Left lobe of liver (tissue), 2 donors: ENCODE measurements around the gene RGMA. TPM values are rescaled to one million over a fixed set of nuclear protein-coding genes. Genes with fewer than 3 reads are reported as not detected.
A peak's percentile ranks its signal among the peaks of the same experiment; 100 is the strongest.
"Not testable (repeated sequence)": the region's sequence is repeated elsewhere in the genome, so short reads cannot be mapped to it uniquely, and the experiment has no call there.

Experiments
- ATAC-seq: fragments of 200-7000 bp; cut with Tn5 transposase; one replicate; pipeline ENCODE4 v1.9.1; 2020; ENCODE audit warnings: mild to moderate bottlenecking, moderate library complexity
- DNase-seq: peaks from one replicate; pipeline ENCODE4 v3.0.0-alpha.2; 2020; ENCODE audit warnings: low spot score
- total RNA-seq: library from RNA; stranded (reverse); gene quantifications from one replicate; pipeline ENCODE4 v1.2.1, GENCODE V29; 2021
- donor health status: DM: no; HTN: no; CAD: no; lungs with moderate emphysema.
- donor health status: DM: no; HTN: yes; CAD: no.

RGMA gene
- total RNA-seq, 1 donor from 2014 or later = 0.33 TPM

DNA sequence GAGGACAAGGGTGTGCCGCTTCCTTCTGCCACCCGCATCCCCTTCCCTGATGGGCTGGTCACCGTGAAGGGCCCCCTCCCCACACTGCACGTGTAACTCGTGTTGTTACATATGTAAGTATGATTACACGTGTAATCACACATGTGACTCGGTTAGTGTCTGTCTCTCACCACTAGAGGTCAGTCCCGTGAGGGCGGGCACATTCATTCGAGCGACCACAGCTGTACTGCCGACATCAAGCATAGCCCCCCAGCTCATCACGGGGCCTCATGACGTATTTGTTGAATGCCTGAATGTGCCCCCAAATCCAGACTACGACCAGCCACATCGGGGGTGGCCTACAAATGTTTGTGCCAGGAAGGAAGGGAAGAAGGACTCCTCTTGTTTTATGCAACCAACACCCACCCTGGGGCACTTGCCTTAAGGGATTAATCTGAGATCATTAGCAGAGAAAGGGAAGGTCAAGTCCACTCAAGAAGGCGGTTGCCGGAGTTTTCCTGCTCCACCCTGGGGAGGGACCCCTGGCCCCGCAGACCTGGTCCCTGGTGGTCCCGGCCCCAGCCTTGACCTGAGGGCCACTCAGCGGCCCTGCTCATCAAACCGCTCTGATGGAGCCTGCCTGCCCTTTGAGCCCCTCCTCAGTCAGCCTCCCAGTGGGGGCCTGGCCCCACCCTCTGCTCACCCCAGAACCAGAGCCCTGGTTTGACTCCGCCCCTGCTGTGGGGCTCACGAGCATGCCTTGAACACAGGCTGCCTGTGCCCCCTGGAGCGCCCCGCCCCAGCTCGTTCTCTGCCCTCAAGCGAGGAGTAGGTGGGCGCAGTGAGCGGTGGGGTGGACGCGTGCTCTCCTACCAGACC is 52.8 kb downstream of the RGMA start:
- DNase-seq (no peak), ATAC-seq (peak; percentile 81)

- ATAC-seq (no peak), DNase-seq (no peak)
Measured at GRCh38 chr15:93035092-93035915, 53.7 kb downstream of the RGMA start.

- DNase-seq = no peak
- no peak for ATAC-seq
Measured at GRCh38 chr15:93034512-93034911, 54.5 kb downstream of the RGMA start.

DNA sequence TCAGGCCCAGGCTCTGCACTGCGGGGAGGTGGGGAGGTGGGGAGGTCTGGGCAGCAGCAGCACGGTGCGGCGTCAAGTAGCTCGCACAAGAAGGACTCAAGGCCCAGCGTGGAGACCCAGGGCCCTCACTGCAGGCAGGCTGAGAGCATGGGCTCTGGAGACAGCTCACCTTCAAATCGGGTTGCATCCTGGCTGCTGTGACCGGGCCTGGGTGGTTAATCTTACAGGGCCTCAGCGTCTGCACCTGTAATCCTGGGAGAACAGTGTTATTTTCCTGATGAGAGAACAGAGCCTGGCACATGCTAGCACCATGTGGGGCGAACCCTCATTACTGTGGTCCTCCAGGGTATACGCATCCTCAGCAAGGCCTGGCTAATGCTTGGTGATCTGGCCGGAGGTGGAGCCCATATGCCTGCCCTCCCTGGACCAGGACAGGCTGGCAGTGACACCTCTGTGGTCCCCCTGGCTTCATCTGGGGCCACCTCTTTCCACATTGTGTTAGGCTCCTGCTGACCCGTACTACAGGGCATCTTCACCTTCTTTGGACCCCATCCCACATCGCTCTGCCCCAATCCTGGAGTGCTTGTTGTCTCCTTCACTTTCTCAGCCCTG is 55.5 kb downstream of the RGMA start:
- ATAC-seq (no peak), DNase-seq (no peak)

- not testable (repeated sequence) for DNase-seq, ATAC-seq
Measured at GRCh38 chr15:93032515-93033206, 56.4 kb downstream of the RGMA start.

GRCh38 chr15:93031557-93032384 is 57.2 kb downstream of the RGMA start:
- DNase-seq = peak; percentile 45
- ATAC-seq = not testable (repeated sequence)

DNA sequence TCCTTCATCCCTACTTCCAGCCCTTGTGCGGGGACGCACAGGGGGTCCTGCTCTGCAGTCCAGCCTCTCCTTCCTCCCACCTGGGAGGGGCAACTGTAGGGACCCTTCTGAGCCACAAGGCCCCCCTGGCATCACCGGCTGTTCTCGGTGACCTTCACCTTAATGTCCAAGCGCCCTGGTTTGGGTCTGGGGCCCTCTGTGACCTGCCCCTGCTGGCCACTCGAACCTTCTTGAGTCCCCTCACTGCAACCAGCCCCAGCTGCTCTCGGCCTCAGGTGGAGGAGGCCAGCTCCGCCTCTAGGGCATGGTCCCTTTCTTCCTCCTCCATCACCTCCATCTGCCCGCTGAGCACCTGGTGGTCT is 57.9 kb downstream of the RGMA start:
- DNase-seq (no peak), ATAC-seq (no peak)

- DNase-seq = peak; percentile 76
- peak; percentile 63 for ATAC-seq
Measured at GRCh38 chr15:93030430-93031102, 58.4 kb downstream of the RGMA start.

GRCh38 chr15:93029836-93030429 is 59.1 kb downstream of the RGMA start:
- DNase-seq = peak; percentile 68
- peak; percentile 55 for ATAC-seq

DNA sequence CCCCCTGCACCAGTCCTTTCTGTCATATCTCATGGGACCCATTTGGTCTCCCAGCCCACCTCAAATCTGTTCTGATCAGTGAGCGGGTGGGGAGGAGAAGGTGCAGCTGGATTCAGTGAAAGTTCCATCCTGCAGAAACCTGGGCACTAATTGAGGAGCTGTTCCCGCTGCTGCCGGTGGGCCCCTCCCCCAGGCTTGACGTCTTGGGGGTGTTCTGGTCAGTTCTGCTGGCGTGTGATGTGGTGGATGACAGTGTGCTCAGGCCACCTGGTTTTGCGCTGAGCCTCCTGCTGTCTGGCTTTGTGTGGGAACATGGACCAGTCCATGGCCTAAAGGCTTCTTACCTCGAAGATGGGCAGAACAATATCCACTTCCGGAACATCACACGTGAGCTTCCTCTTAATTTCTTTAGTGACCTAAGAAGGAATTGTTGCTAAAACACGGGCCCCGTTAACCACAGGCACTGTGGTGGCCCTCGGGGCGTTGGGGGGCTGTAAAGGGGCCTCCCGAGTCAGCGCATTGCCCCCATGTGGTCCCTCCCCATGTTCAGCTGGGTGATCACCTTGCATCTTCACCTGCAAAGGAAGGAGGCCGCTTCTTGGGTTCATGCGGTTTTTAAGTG is 59.7 kb downstream of the RGMA start:
- ATAC-seq (peak; percentile 1), DNase-seq (no peak)

- DNase-seq (peak; percentile 92), ATAC-seq (peak; percentile 72)
Measured at GRCh38 chr15:93028632-93029213, 60.3 kb downstream of the RGMA start.

- ATAC-seq (peak; percentile 10), DNase-seq (peak; percentile 52)
Measured at GRCh38 chr15:93028111-93028631, 60.8 kb downstream of the RGMA start.

DNA sequence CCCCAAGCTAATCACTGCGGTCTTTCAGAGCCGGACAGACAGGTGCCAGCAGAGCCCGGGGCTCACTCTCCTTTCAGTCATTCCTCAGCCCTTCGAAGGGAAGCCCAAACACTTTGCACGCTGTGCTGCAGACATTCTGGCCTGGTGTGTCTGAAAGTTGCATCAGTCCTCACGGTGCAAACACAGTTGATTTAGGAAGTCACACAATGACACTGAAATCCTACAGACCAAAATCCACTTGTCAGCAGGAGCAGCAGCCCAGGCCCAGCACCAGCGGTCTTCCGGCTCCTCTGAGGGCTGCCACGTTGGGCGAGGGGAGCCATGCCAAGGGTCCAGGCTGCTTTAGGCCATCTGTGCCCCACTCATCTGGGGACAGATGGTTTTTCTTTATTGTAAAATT is 61.6 kb downstream of the RGMA start:
- ATAC-seq = peak; percentile 32
- peak; percentile 66 for DNase-seq

GRCh38 chr15:93026380-93026817 is 62.6 kb downstream of the RGMA start:
- no peak for ATAC-seq
- DNase-seq = peak; percentile 46

- no peak for ATAC-seq
- DNase-seq = no peak
Measured at GRCh38 chr15:93025625-93025982, 63.4 kb downstream of the RGMA start.

GRCh38 chr15:93024716-93025624 is 64.0 kb downstream of the RGMA start:
- DNase-seq (peak; percentile 43), ATAC-seq (no peak)

DNA sequence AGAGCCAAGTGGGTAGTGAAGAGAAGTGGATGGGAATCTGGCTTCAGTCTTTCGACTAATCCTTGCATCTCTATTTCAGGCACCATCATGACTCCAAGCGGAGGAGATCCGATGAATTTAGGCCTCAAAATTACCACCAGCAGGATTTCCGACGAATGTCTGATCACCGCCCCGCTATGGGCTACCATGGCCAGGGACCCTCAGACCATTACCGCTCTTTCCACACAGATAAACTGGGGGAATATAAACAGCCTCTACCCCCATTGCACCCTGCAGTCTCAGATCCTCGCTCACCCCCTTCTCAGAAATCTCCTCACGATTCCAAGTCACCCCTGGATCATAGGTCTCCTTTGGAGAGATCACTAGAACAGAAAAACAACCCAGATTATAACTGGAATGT is 64.7 kb downstream of the RGMA start:
- ATAC-seq (no peak), DNase-seq (peak; percentile 33)
